ENCODE data around the gene DROSHA. TPM values are rescaled to one million over a fixed set of nuclear protein-coding genes. Genes with fewer than 3 reads are reported as not detected.

Gene DROSHA
- total and polyA plus RNA-seq, 2 of the 8 experiments (the other 6 are each of a cell fraction or from before 2014, with no cell fraction given), result 65.9 to 122 TPM

DNA sequence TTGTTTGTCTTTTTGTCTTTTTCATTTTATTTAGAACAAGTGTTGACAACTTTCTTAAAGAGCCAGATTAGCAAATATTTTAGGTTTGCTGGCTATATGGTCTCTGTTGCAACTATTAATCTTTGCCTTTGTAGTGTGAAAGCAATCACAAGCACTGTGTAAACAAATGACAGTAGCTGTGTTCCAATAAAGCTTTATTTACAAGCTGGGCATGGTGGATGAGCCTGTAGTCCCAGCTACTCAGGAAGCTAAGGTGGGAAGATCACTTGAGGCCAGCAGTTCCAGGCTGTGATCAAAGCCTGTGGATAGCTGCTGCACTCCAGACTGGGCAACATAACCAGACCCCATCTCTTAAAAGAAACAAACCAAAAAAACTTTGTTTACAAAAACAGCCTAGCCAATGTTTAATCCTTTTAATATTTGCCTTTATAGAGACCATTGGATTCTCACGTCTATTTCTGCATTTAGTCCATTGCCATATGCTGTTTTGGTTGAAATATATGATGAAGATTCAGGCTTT, 2.7 kb upstream of the DROSHA start:
- Histone ChIP-seq H3K4me2 (ENCODE audit: insufficient read depth in 1 of 2, low read depth in 2 of 2, low read length in 2 of 2) (no peak overlapping the region), H3K9ac (replicated peaks in 1 of 4; ENCODE audit: extremely low read depth in 1 of 4, low read depth in 3 of 4, low read length in 3 of 4) (no peak overlapping the region), H4K20me1 (replicated peaks in 1 of 2; ENCODE audit: control insufficient read depth in 1 of 2, insufficient read depth in 2 of 2, low read length in 2 of 2) (peaks cover 0 to 2% of the 10 kb centered on the region in 2 experiments), H3K23ac (ENCODE audit: insufficient read length) (no peak overlapping the region), H4K8ac (ENCODE audit: extremely low read depth, insufficient read depth, low read length) (no peak overlapping the region), H3K27ac (ENCODE audit: low read depth, low read length) (no peak overlapping the region), H4K5ac (ENCODE audit: insufficient read length, low read depth, low read length) (no peak overlapping the region), H3K36me3 (ENCODE audit: control insufficient read depth in 2 of 4, insufficient read depth in 4 of 4, low read length in 3 of 4) (peaks cover 6 to 51% (median 14%) of the 10 kb centered on the region in 4 experiments), H4K91ac (replicated peaks; ENCODE audit: insufficient read length, low read length) (no peak overlapping the region), H3K14ac (ENCODE audit: insufficient read length) (no peak overlapping the region), H2BK15ac (ENCODE audit: low read length) (no peak overlapping the region), H3K9me3 (ENCODE audit: insufficient read depth in 2 of 2, low read depth in 1 of 2, low read length in 1 of 2) (no peaks in the 10 kb centered on the region), H3K18ac (ENCODE audit: extremely low read depth, low read length) (no peak overlapping the region), H3K4ac (replicated peaks; ENCODE audit: insufficient read length, low read depth, low read length) (no peak overlapping the region), H3K27me3 (replicated peaks in 1 of 4; ENCODE audit: control insufficient read depth in 3 of 4, extremely low read depth in 1 of 4, insufficient read depth in 3 of 4, low read length in 3 of 4) (no peaks in the 10 kb centered on the region), H3K4me1 (replicated peaks in 1 of 4; ENCODE audit: control insufficient read depth in 3 of 4, insufficient read depth in 4 of 4, low read length in 3 of 4) (peaks cover 0 to 8% (median 3%) of the 10 kb centered on the region in 4 experiments; a peak in 3 of 7 replicates), H2AFZ (ENCODE audit: low read length) (no peak overlapping the region), H3K79me1 (ENCODE audit: low read depth, low read length) (peaks cover 4% of the 10 kb centered on the region; the same call in 1 of the 2 replicates), H3K4me3 (ENCODE audit: extremely low read depth in 1 of 4, insufficient read depth in 2 of 4, low read depth in 3 of 4, low read length in 4 of 4) (no peak overlapping the region), H2BK120ac (replicated peaks; ENCODE audit: low read depth, low read length) (no peak overlapping the region), H2BK20ac (ENCODE audit: low read length) (no peak overlapping the region), H3K23me2 (ENCODE audit: low read depth, low read length) (peaks cover 5% of the 10 kb centered on the region), H2AK5ac (ENCODE audit: low read depth, low read length) (no peak overlapping the region), H3K79me2 (ENCODE audit: control insufficient read depth in 1 of 2, insufficient read depth in 2 of 2, low read length in 2 of 2) (peaks cover 11 to 34% of the 10 kb centered on the region in 2 experiments), H3K56ac (replicated peaks; ENCODE audit: insufficient read length, low read depth, low read length) (no peak overlapping the region), H2BK5ac (ENCODE audit: low read depth, low read length) (no peak overlapping the region), H2BK12ac (ENCODE audit: low read depth, low read length) (no peak overlapping the region)
- no peak for DNase-seq (ENCODE audit: low read depth in 1 of 2, low spot score in 2 of 2)
- ChIA-PET CTCF (ENCODE audit: partially characterized antibody) (no interaction called here), POLR2A (ENCODE audit: partially characterized antibody) (no interaction called here)
- WGBS, 2 experiments (ENCODE audit: extremely low coverage in 1 of 2, insufficient coverage in 1 of 2, insufficient read length in 1 of 2, insufficient replicate concordance in 2 of 2, low coverage in 1 of 2, low lambda C conversion rate in 2 of 2, missing lambda C conversion rate in 1 of 2), result 92% methylated on average over 1 of the region's 1 CpG; no CpG with 5 or more reads in 1 of the 2 experiments
- FAIRE-seq, result no peak
- TF ChIP-seq TEAD4 (IDR thresholded peaks at IDR 0.05; ENCODE audit: low read depth, low read length) (no peak), NRF1 (IDR thresholded peaks at IDR 0.05; ENCODE audit: low read depth, low read length) (no peak), USF2 (IDR thresholded peaks at IDR 0.05; ENCODE audit: low read length) (no peak), TBP (IDR thresholded peaks at IDR 0.05; ENCODE audit: low read depth, low read length) (no peak), EZH2 (IDR thresholded peaks at IDR 0.05; ENCODE audit: low read depth, low read length, severe bottlenecking) (no peak), POLR2A (IDR thresholded peaks at IDR 0.05; ENCODE audit: control extremely low read depth in 1 of 2, low read depth in 2 of 2, low read length in 2 of 2) (no peak), KDM1A (IDR thresholded peaks at IDR 0.05; ENCODE audit: borderline replicate concordance, low read length) (no peak), SIN3A (conservative IDR thresholded peaks at IDR 0.05 in 1 of 2, IDR thresholded peaks at IDR 0.05 in 1 of 2; ENCODE audit: low read depth in 1 of 2, low read length in 2 of 2) (no peak), JUND (IDR thresholded peaks at IDR 0.05; ENCODE audit: low read length) (no peak), RNF2 (IDR thresholded peaks at IDR 0.05; ENCODE audit: borderline replicate concordance, low read depth, low read length, missing control alignments, poor library complexity, severe bottlenecking) (no peak), RFX5 (IDR thresholded peaks at IDR 0.05; ENCODE audit: borderline replicate concordance, low read depth, low read length) (no peak), BRCA1 (IDR thresholded peaks at IDR 0.05; ENCODE audit: low read depth, low read length) (no peak), TAF1 (IDR thresholded peaks at IDR 0.05; ENCODE audit: low read depth, low read length) (no peak)

All from H1 (cell line).